Measurements from ENCODE around the gene MEIS3. TPM values are rescaled to one million over a fixed set of nuclear protein-coding genes. Genes with fewer than 3 reads are reported as not detected.

The MEIS3 gene
- total and polyA plus RNA-seq, 9 of the 15 experiments (the other 6 are each of a cell fraction or from before 2014, with no cell fraction given), result 0.06 to 0.80 (median 0.25) TPM; not detected in 1

DNA sequence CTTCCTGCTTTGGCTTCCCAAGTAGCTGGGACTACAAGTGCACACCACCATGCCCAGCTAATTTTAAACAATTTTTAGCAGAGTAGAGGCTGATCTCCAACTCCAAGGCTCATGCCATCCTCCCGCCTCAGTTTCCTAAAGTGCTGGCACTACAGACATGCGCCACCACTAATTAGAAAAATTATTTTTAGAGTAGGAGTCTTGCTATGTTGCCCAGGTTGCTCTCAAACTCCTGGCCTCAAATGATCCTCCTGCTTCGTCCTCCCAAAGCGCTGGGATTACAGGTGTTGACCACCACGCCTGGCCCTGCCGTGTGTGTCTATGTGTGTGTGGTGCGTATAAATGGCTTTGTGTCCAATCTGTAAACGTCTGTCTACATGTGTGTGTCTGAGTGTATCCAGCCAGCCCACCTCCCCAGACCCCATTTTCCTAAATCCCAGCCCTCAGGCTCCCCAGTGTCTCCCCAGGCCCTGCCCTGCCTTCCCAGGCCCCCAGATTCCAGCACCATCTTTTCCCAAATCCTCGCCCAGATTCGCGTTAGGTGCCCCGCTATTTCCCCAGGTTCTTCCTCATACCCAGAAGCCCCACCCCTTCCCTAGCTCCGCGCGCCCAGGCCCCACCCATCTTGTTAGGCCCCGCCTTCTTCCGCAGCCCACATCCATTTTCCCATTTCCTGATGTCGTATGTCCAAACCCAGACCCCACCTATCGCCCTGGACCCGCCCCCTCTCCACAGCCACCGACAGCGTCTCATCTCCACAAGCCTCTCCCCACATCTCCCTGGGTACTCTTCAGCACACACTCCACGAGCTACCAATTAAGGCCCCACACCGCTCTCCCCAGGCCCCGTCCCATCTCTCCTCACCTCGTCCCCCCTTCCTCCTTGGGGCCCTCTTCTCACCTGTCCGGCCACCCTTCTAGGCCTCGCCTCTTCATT lies 27.5 kb upstream of the MEIS3 start (continued):
- TF ChIP-seq ZNF407 (IDR thresholded peaks at IDR 0.05; ENCODE audit: low read depth) (peak; percentile 30; the same call in 1 of the 2 replicates), MBD2 (IDR thresholded peaks at IDR 0.05; ENCODE audit: borderline replicate concordance, low read depth) (0 out of 2 replicates have a peak, but pooled peaks have one; percentile 6), TARDBP (IDR thresholded peaks at IDR 0.05) (peak; percentile 73), ZBTB40 (IDR thresholded peaks at IDR 0.05) (peak; percentile 33; the same call in 1 of the 2 replicates), ZBTB40 (CRISPR knock-in tag; IDR thresholded peaks at IDR 0.05) (no peak), ZEB2 (IDR thresholded peaks at IDR 0.05) (peak; percentile 89), DNMT1 (IDR thresholded peaks at IDR 0.05) (0 out of 2 replicates have a peak, but pooled peaks have one; percentile 36)
- TF ChIP-seq, protein P1, sequence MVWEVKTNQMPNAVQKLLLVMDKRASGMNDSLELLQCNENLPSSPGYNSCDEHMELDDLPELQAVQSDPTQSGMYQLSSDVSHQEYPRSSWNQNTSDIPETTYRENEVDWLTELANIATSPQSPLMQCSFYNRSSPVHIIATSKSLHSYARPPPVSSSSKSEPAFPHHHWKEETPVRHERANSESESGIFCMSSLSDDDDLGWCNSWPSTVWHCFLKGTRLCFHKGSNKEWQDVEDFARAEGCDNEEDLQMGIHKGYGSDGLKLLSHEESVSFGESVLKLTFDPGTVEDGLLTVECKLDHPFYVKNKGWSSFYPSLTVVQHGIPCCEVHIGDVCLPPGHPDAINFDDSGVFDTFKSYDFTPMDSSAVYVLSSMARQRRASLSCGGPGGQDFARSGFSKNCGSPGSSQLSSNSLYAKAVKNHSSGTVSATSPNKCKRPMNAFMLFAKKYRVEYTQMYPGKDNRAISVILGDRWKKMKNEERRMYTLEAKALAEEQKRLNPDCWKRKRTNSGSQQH (CRISPR knock-in tag; IDR thresholded peaks at IDR 0.05), result peak; percentile 79
